HEK293 (cell line): ENCODE results near the gene TAOK3.

ENCODE experiments used
- CTCF ChIA-PET: fragments of 350-600 bp; formaldehyde crosslinking; extraction: SDS; loops from one replicate; lab custom pipeline; 2021; ENCODE audit warnings: antibody characterized with exemption; lab: Yijun Ruan, JAX
- POLR2A ChIA-PET: fragments of 300-600 bp; formaldehyde crosslinking; extraction: SDS; loops from one replicate; lab custom pipeline; 2020; ENCODE audit warnings: antibody characterized with exemption, inconsistent platforms; lab: Yijun Ruan, JAX
- H3K27ac ChIP-seq: fragments of 200-500 bp; sonication (Bioruptor generic); 2 replicates; pipeline ENCODE4 v1.5.1; 2014; ENCODE audit warnings: low read depth, low read length, control low read depth, inconsistent platforms; ENCODE audit errors: extremely low read depth
- H3K36me3 ChIP-seq, 2 experiments: fragments of 200-500 bp in 1 of 2; sonication (Bioruptor generic) in 1 of 2; 1 replicate in 1 of 2; 2 replicates in 1 of 2; pipeline ENCODE4 v1.5.1; 2014 to 2017; ENCODE audit warnings: inconsistent platforms in 2 of 2, low read length in 2 of 2; ENCODE audit not compliant: control insufficient read depth in 2 of 2, insufficient read depth in 1 of 2
- H3K4me1 ChIP-seq: fragments of 200-500 bp; sonication (Bioruptor generic); 2 replicates; pipeline ENCODE4 v1.5.1; 2014; ENCODE audit warnings: mild to moderate bottlenecking, low read length, inconsistent platforms; ENCODE audit not compliant: control insufficient read depth, insufficient read depth
- H3K4me3 ChIP-seq: 2 replicates; pipeline ENCODE4 v1.5.1; 2011; ENCODE audit warnings: low read depth, mild to moderate bottlenecking, control low read depth, low read length, moderate library complexity
- H3K9me3 ChIP-seq: fragments of 200-500 bp; sonication (Bioruptor generic); 2 replicates; pipeline ENCODE4 v1.5.1; 2014; ENCODE audit warnings: low read depth, low read length, inconsistent platforms; ENCODE audit not compliant: control insufficient read depth, insufficient read depth
- GLIS1 ChIP-seq: fragments of 450-650 bp; formaldehyde crosslinking; IDR thresholded peaks from 2 replicates; pipeline ENCODE4 v1.5.1; 2016; ENCODE audit warnings: missing biosample characterization, missing genetic modification characterization
- GLIS2 ChIP-seq: fragments of 450-650 bp; formaldehyde crosslinking; IDR thresholded peaks from 2 replicates; pipeline ENCODE4 v1.5.1; 2016; ENCODE audit warnings: missing biosample characterization, missing genetic modification characterization
- HIC1 ChIP-seq: fragments of 450-650 bp; formaldehyde crosslinking; IDR thresholded peaks from 2 replicates; pipeline ENCODE4 v1.5.1; 2016; ENCODE audit warnings: missing biosample characterization, missing genetic modification characterization
- KLF7 ChIP-seq: fragments of 450-650 bp; formaldehyde crosslinking; IDR thresholded peaks from 2 replicates; pipeline ENCODE4 v1.5.1; 2016; ENCODE audit warnings: missing biosample characterization, missing genetic modification characterization, borderline replicate concordance
- KLF9 ChIP-seq: fragments of 450-650 bp; formaldehyde crosslinking; IDR thresholded peaks from 2 replicates; pipeline ENCODE4 v1.5.1; 2016; ENCODE audit warnings: missing biosample characterization, missing genetic modification characterization, low read depth
- MEIS1 ChIP-seq: sonication (generic); formaldehyde crosslinking; IDR thresholded peaks from 2 replicates; pipeline ENCODE4 v1.8.1; 2022; ENCODE audit warnings: missing genetic modification reagents, mild to moderate bottlenecking, borderline replicate concordance
- PRDM1 ChIP-seq: fragments of 450-650 bp; formaldehyde crosslinking; IDR thresholded peaks from 2 replicates; pipeline ENCODE4; 2016; ENCODE audit warnings: missing biosample characterization, missing genetic modification characterization
- REPIN1 ChIP-seq: fragments of 450-650 bp; formaldehyde crosslinking; IDR thresholded peaks from 2 replicates; pipeline ENCODE4 v1.5.1; 2017; ENCODE audit warnings: missing biosample characterization, missing genetic modification characterization, low read depth
- SP2 ChIP-seq: fragments of 450-650 bp; formaldehyde crosslinking; IDR thresholded peaks from 2 replicates; pipeline ENCODE4 v1.5.1; 2016; ENCODE audit warnings: missing biosample characterization, missing genetic modification characterization
- ZBTB17 ChIP-seq: fragments of 450-650 bp; formaldehyde crosslinking; IDR thresholded peaks from 2 replicates; pipeline ENCODE4 v1.5.1; 2016; ENCODE audit warnings: missing biosample characterization, missing genetic modification characterization
- ZBTB44 ChIP-seq: fragments of 450-650 bp; IDR thresholded peaks from 2 replicates; pipeline ENCODE4 v1.5.1; 2018; ENCODE audit warnings: missing biosample characterization, mild to moderate bottlenecking, missing genetic modification characterization
- ZFP41 ChIP-seq: fragments of 450-650 bp; formaldehyde crosslinking; IDR thresholded peaks from 2 replicates; pipeline ENCODE4 v1.5.1; 2016; ENCODE audit warnings: missing biosample characterization, missing genetic modification characterization, borderline replicate concordance
- ZNF10 ChIP-seq: fragments of 450-650 bp; formaldehyde crosslinking; IDR thresholded peaks from 2 replicates; pipeline ENCODE4 v1.5.1; 2017; ENCODE audit warnings: missing biosample characterization, missing genetic modification characterization
- ZNF184 ChIP-seq: fragments of 450-650 bp; IDR thresholded peaks from 2 replicates; pipeline ENCODE4 v1.5.1; 2018; ENCODE audit warnings: missing biosample characterization, mild to moderate bottlenecking, missing genetic modification characterization
- ZNF239 ChIP-seq: fragments of 450-650 bp; formaldehyde crosslinking; IDR thresholded peaks from 2 replicates; pipeline ENCODE4 v1.5.1; 2016; ENCODE audit warnings: missing biosample characterization, missing genetic modification characterization
- ZNF248 ChIP-seq: fragments of 450-650 bp; formaldehyde crosslinking; IDR thresholded peaks from 2 replicates; pipeline ENCODE4 v1.5.1; 2017; ENCODE audit warnings: missing biosample characterization, missing genetic modification characterization
- ZNF292 ChIP-seq: fragments of 450-650 bp; formaldehyde crosslinking; IDR thresholded peaks from 2 replicates; pipeline ENCODE4 v1.5.1; 2016; ENCODE audit warnings: low read depth, missing biosample characterization, missing genetic modification characterization, borderline replicate concordance
- ZNF335 ChIP-seq: fragments of 450-650 bp; formaldehyde crosslinking; conservative IDR thresholded peaks from 2 replicates; pipeline ENCODE4 v1.5.1; 2016; ENCODE audit warnings: missing biosample characterization, missing genetic modification characterization
- ZNF37A ChIP-seq: fragments of 450-650 bp; IDR thresholded peaks from 2 replicates; pipeline ENCODE4 v1.5.1; 2018; ENCODE audit warnings: missing biosample characterization, missing genetic modification characterization
- ZNF394 ChIP-seq: fragments of 450-650 bp; formaldehyde crosslinking; IDR thresholded peaks from 2 replicates; pipeline ENCODE4 v1.5.1; 2016; ENCODE audit warnings: missing biosample characterization, missing genetic modification characterization, mild to moderate bottlenecking, moderate library complexity, borderline replicate concordance
- ZNF473 ChIP-seq: fragments of 450-650 bp; formaldehyde crosslinking; IDR thresholded peaks from 2 replicates; pipeline ENCODE4 v1.5.1; 2017; ENCODE audit warnings: missing biosample characterization, missing genetic modification characterization
- ZNF549 ChIP-seq: fragments of 450-650 bp; IDR thresholded peaks from 2 replicates; pipeline ENCODE4 v1.5.1; 2018; ENCODE audit warnings: missing biosample characterization, missing genetic modification characterization, mild to moderate bottlenecking, inconsistent platforms, moderate library complexity
- ZNF777 ChIP-seq: fragments of 450-650 bp; formaldehyde crosslinking; IDR thresholded peaks from 2 replicates; pipeline ENCODE4 v1.5.1; 2017; ENCODE audit warnings: missing biosample characterization, missing genetic modification characterization, borderline replicate concordance
- ZSCAN4 ChIP-seq: fragments of 450-650 bp; formaldehyde crosslinking; IDR thresholded peaks from 2 replicates; pipeline ENCODE4 v1.5.1; 2017; ENCODE audit warnings: missing biosample characterization, missing genetic modification characterization

TAOK3 gene

GRCh38 chr12:118302053-118302452, 70.7 kb downstream of the TAOK3 start:
- no peaks in the 10 kb centered on the region for H3K36me3 ChIP-seq
- no peaks in the 10 kb centered on the region for H3K9me3 ChIP-seq
- no peak overlapping the region for H3K4me3 ChIP-seq
- no peak overlapping the region for H3K27ac ChIP-seq
- ChIA-PET POLR2A (no interaction called here), CTCF (no interaction called here)
- no peak for TF ChIP-seq SP2 (tag by site-specific recombination)
- no peak for TF ChIP-seq KLF7 (tag by site-specific recombination)
- no peak for TF ChIP-seq ZSCAN4 (tag by site-specific recombination)
- no peak for TF ChIP-seq ZNF549
- no peak for TF ChIP-seq ZNF10 (tag by site-specific recombination)
- no peak for TF ChIP-seq MEIS1
- TF ChIP-seq ZNF37A (tag by site-specific recombination), result no peak
- TF ChIP-seq ZNF777 (tag by site-specific recombination), result no peak
- TF ChIP-seq ZNF239 (tag by site-specific recombination), result no peak
- no peak for TF ChIP-seq ZFP41 (tag by site-specific recombination)
- TF ChIP-seq HIC1, result no peak
- TF ChIP-seq REPIN1 (tag by site-specific recombination), result no peak
- TF ChIP-seq ZNF394 (tag by site-specific recombination), result no peak
- TF ChIP-seq ZNF292 (tag by site-specific recombination), result no peak
- TF ChIP-seq GLIS2 (tag by site-specific recombination), result no peak
- no peaks in the 10 kb centered on the region for H3K4me1 ChIP-seq

GRCh38 chr12:118299791-118300460, 72.8 kb downstream of the TAOK3 start:
- Histone ChIP-seq H3K4me3 (no peak overlapping the region), H3K9me3 (no peaks in the 10 kb centered on the region), H3K36me3 (no peaks in the 10 kb centered on the region), H3K4me1 (no peaks in the 10 kb centered on the region), H3K27ac (no peak overlapping the region)
- no peak for TF ChIP-seq ZNF335 (tag by site-specific recombination)
- TF ChIP-seq ZNF473 (tag by site-specific recombination), result no peak
- TF ChIP-seq ZNF184 (tag by site-specific recombination), result no peak
- no peak for TF ChIP-seq GLIS1 (tag by site-specific recombination)
- TF ChIP-seq PRDM1 (tag by site-specific recombination), result no peak
- TF ChIP-seq ZBTB17, result no peak
- TF ChIP-seq ZBTB44 (tag by site-specific recombination), result no peak
- TF ChIP-seq KLF9 (tag by site-specific recombination), result no peak
- no peak for TF ChIP-seq ZNF248 (tag by site-specific recombination)
- ChIA-PET CTCF (interaction anchor here (0.6 to 1.1 kb wide), 6 partner anchors 9 to 115 kb away, joined by 3 to 5 read pairs (median 4); no protein-coding TSS in a partner anchor), POLR2A (no interaction called here)
